Karpas-422 (cell line): ENCODE data around the gene VEPH1. TPM values are rescaled to one million over a fixed set of nuclear protein-coding genes. Genes with fewer than 3 reads are reported as not detected.

ENCODE experiments used
- DNase-seq: peaks from one replicate; pipeline ENCODE4 v3.0.0-alpha.2; 2015
- H2AFZ ChIP-seq: fragments of 200-600 bp; sonication (generic); 2 replicates; pipeline ENCODE4 v1.6.1; 2014; ENCODE audit warnings: antibody characterized with exemption, low read length, mixed read lengths
- H3K27ac ChIP-seq: fragments of 200-600 bp; sonication (generic); 2 replicates; pipeline ENCODE4 v1.5.1; 2014; ENCODE audit warnings: mild to moderate bottlenecking, low read length, moderate library complexity
- H3K27me3 ChIP-seq: fragments of 200-600 bp; sonication (generic); 2 replicates; pipeline ENCODE4 v1.6.1; 2014; ENCODE audit warnings: low read length, mixed read lengths
- H3K36me3 ChIP-seq: fragments of 200-600 bp; sonication (generic); 2 replicates; pipeline ENCODE4 v1.6.1; 2014; ENCODE audit warnings: low read length, mixed read lengths; ENCODE audit not compliant: insufficient read depth
- H3K4me1 ChIP-seq: fragments of 200-600 bp; sonication (generic); 2 replicates; pipeline ENCODE4 v1.6.1; 2014; ENCODE audit warnings: mild to moderate bottlenecking, low read length, mixed read lengths
- H3K4me2 ChIP-seq: fragments of 200-600 bp; sonication (generic); 2 replicates; pipeline ENCODE4 v1.6.1; 2014; ENCODE audit warnings: low read length, low read depth, mild to moderate bottlenecking; ENCODE audit not compliant: poor library complexity, severe bottlenecking
- H3K4me3 ChIP-seq: fragments of 200-600 bp; sonication (generic); 2 replicates; pipeline ENCODE4 v1.5.1; 2014; ENCODE audit warnings: mild to moderate bottlenecking, antibody characterized with exemption, low read length, mixed read lengths
- H3K79me2 ChIP-seq: fragments of 200-600 bp; sonication (generic); 2 replicates; pipeline ENCODE4 v1.6.1; 2014; ENCODE audit warnings: mild to moderate bottlenecking, low read length, mixed read lengths
- H3K9ac ChIP-seq: fragments of 200-600 bp; sonication (generic); 2 replicates; pipeline ENCODE4 v1.6.0; 2014; ENCODE audit warnings: low read length
- H3K9me2 ChIP-seq: fragments of 200-600 bp; sonication (generic), shearing (Covaris generic); replicated peaks from 2 replicates; pipeline ENCODE4 v1.6.0; 2014; ENCODE audit warnings: mild to moderate bottlenecking, low read length, moderate library complexity; ENCODE audit not compliant: insufficient read depth
- H3K9me3 ChIP-seq: fragments of 300-700, 200-600 bp; sonication (generic); 2 replicates; pipeline ENCODE4 v1.6.1; 2014; ENCODE audit warnings: low read length, mixed read lengths
- H4K20me1 ChIP-seq: fragments of 200-600 bp; sonication (generic); 2 replicates; pipeline ENCODE4 v1.6.1; 2014; ENCODE audit warnings: mild to moderate bottlenecking, antibody characterized with exemption, low read length, low read depth; ENCODE audit not compliant: insufficient read depth
- total RNA-seq: library from RNA; depleted of rRNA; stranded (reverse); fragments of >200 nt; shearing (Covaris generic); gene quantifications from 2 replicates; pipeline ENCODE4 v1.2.3, GENCODE V29; 2014; ENCODE audit warnings: low replicate concordance

The VEPH1 gene
- total RNA-seq, 1 experiment from 2014 or later = not detected

GRCh38 chr3:157529751-157530150 is 26.5 kb upstream of the VEPH1 start:
- H3K27me3 ChIP-seq = no peaks in the 10 kb centered on the region
- no peaks in the 10 kb centered on the region for H4K20me1 ChIP-seq
- H3K9me2 ChIP-seq = no peaks in the 10 kb centered on the region
- no peaks in the 10 kb centered on the region for H3K36me3 ChIP-seq
- H3K9ac ChIP-seq = no peak overlapping the region
- no peaks in the 10 kb centered on the region for H3K9me3 ChIP-seq
- H3K4me1 ChIP-seq = no peaks in the 10 kb centered on the region
- no peaks in the 10 kb centered on the region for H3K79me2 ChIP-seq
- no peak overlapping the region for H2AFZ ChIP-seq
- no peak overlapping the region for H3K4me3 ChIP-seq
- H3K27ac ChIP-seq = no peak overlapping the region
- DNase-seq = no peak
- H3K4me2 ChIP-seq = no peak overlapping the region

GRCh38 chr3:157529085-157529484 is 25.9 kb upstream of the VEPH1 start:
- H3K4me1 ChIP-seq = no peaks in the 10 kb centered on the region
- no peak overlapping the region for H3K27ac ChIP-seq
- H3K4me3 ChIP-seq = no peak overlapping the region
- no peaks in the 10 kb centered on the region for H3K36me3 ChIP-seq
- no peak overlapping the region for H3K9ac ChIP-seq
- no peaks in the 10 kb centered on the region for H3K9me3 ChIP-seq
- H3K9me2 ChIP-seq = no peaks in the 10 kb centered on the region
- DNase-seq = no peak
- H2AFZ ChIP-seq = no peak overlapping the region
- no peaks in the 10 kb centered on the region for H3K79me2 ChIP-seq
- H3K27me3 ChIP-seq = no peaks in the 10 kb centered on the region
- no peaks in the 10 kb centered on the region for H4K20me1 ChIP-seq
- no peak overlapping the region for H3K4me2 ChIP-seq

- Histone ChIP-seq H2AFZ (no peak overlapping the region), H3K4me3 (no peak overlapping the region), H3K4me1 (no peaks in the 10 kb centered on the region), H4K20me1 (no peaks in the 10 kb centered on the region), H3K36me3 (no peaks in the 10 kb centered on the region), H3K4me2 (no peak overlapping the region), H3K27me3 (no peaks in the 10 kb centered on the region), H3K27ac (no peak overlapping the region), H3K9me3 (no peaks in the 10 kb centered on the region), H3K9me2 (no peaks in the 10 kb centered on the region), H3K79me2 (no peaks in the 10 kb centered on the region), H3K9ac (no peak overlapping the region)
- DNase-seq = no peak
These were observed 24.1 kb upstream of the VEPH1 start for GRCh38 chr3:157527131-157527881.

GRCh38 chr3:157526036-157526435 is 22.8 kb upstream of the VEPH1 start:
- Histone ChIP-seq H2AFZ (no peak overlapping the region), H4K20me1 (no peaks in the 10 kb centered on the region), H3K4me2 (no peak overlapping the region), H3K9me3 (no peaks in the 10 kb centered on the region), H3K79me2 (no peaks in the 10 kb centered on the region), H3K9ac (no peak overlapping the region), H3K4me1 (no peaks in the 10 kb centered on the region), H3K36me3 (no peaks in the 10 kb centered on the region), H3K9me2 (no peaks in the 10 kb centered on the region), H3K27ac (no peak overlapping the region), H3K4me3 (no peak overlapping the region), H3K27me3 (no peaks in the 10 kb centered on the region)
- no peak for DNase-seq

- no peaks in the 10 kb centered on the region for H3K9me3 ChIP-seq
- no peak overlapping the region for H3K9ac ChIP-seq
- no peaks in the 10 kb centered on the region for H3K36me3 ChIP-seq
- no peaks in the 10 kb centered on the region for H4K20me1 ChIP-seq
- DNase-seq = no peak
- no peaks in the 10 kb centered on the region for H3K9me2 ChIP-seq
- no peaks in the 10 kb centered on the region for H3K27me3 ChIP-seq
- no peaks in the 10 kb centered on the region for H3K4me1 ChIP-seq
- no peak overlapping the region for H3K4me3 ChIP-seq
- H3K79me2 ChIP-seq = no peaks in the 10 kb centered on the region
- no peak overlapping the region for H2AFZ ChIP-seq
- H3K4me2 ChIP-seq = no peak overlapping the region
- no peak overlapping the region for H3K27ac ChIP-seq
These were observed 20.6 kb upstream of the VEPH1 start for GRCh38 chr3:157523814-157524213.

GRCh38 chr3:157522648-157523047 is 19.4 kb upstream of the VEPH1 start:
- DNase-seq = no peak
- Histone ChIP-seq H3K4me3 (no peak overlapping the region), H4K20me1 (no peaks in the 10 kb centered on the region), H3K9me2 (no peaks in the 10 kb centered on the region), H3K9ac (no peak overlapping the region), H2AFZ (no peak overlapping the region), H3K27me3 (no peaks in the 10 kb centered on the region), H3K79me2 (no peaks in the 10 kb centered on the region), H3K27ac (no peak overlapping the region), H3K4me1 (no peaks in the 10 kb centered on the region), H3K9me3 (no peaks in the 10 kb centered on the region), H3K4me2 (no peak overlapping the region), H3K36me3 (no peaks in the 10 kb centered on the region)

- DNase-seq = no peak
- H3K4me1 ChIP-seq = no peaks in the 10 kb centered on the region
- no peak overlapping the region for H3K4me2 ChIP-seq
- no peaks in the 10 kb centered on the region for H3K79me2 ChIP-seq
- H3K27ac ChIP-seq = no peak overlapping the region
- H3K9me3 ChIP-seq = no peaks in the 10 kb centered on the region
- no peaks in the 10 kb centered on the region for H3K36me3 ChIP-seq
- no peaks in the 10 kb centered on the region for H3K27me3 ChIP-seq
- H3K9ac ChIP-seq = no peak overlapping the region
- H3K9me2 ChIP-seq = no peaks in the 10 kb centered on the region
- H2AFZ ChIP-seq = no peak overlapping the region
- H4K20me1 ChIP-seq = no peaks in the 10 kb centered on the region
- no peak overlapping the region for H3K4me3 ChIP-seq
These were observed 17.4 kb upstream of the VEPH1 start for GRCh38 chr3:157520485-157521150.

GRCh38 chr3:157518881-157519280 is 15.7 kb upstream of the VEPH1 start:
- Histone ChIP-seq H3K27ac (no peak overlapping the region), H3K9me2 (no peaks in the 10 kb centered on the region), H2AFZ (no peak overlapping the region), H3K4me3 (no peak overlapping the region), H4K20me1 (no peaks in the 10 kb centered on the region), H3K27me3 (no peaks in the 10 kb centered on the region), H3K9ac (no peak overlapping the region), H3K4me2 (no peak overlapping the region), H3K9me3 (no peaks in the 10 kb centered on the region), H3K79me2 (no peaks in the 10 kb centered on the region), H3K36me3 (no peaks in the 10 kb centered on the region), H3K4me1 (no peaks in the 10 kb centered on the region)
- no peak for DNase-seq
